ENCODE results near the gene TRIM36. TPM values are rescaled to one million over a fixed set of nuclear protein-coding genes. Genes with fewer than 3 reads are reported as not detected.

Gene TRIM36
- total and polyA plus RNA-seq, 2 of the 8 experiments (the other 6 are each of a cell fraction or from before 2014, with no cell fraction given): 8.5 to 14.1 TPM

DNA sequence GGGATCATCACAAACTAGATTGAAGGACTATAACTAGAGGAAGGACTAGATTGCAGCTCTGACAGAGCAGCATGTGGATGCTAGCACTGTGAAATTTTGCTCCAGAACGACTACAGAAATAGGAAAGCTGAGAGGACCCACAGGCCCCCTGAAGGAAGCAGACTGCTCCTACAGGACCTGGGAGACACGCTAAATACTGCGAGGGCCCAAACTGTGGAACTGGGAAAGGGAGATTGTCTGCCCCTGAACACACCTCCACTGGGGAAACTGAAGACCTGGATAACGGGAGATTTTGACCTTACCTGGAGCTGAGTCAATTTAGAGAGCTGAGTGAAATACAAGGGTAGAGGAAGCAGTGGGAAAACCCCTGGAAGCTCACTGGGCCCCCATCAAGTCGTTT lies 19.2 kb downstream of the TRIM36 start:
- Histone ChIP-seq H3K9ac (replicated peaks in 1 of 4; ENCODE audit: extremely low read depth in 1 of 4, low read depth in 3 of 4, low read length in 3 of 4) (no peak overlapping the region), H2BK120ac (replicated peaks; ENCODE audit: low read depth, low read length) (no peak overlapping the region), H3K18ac (ENCODE audit: extremely low read depth, low read length) (no peak overlapping the region), H4K5ac (ENCODE audit: insufficient read length, low read depth, low read length) (no peak overlapping the region), H3K56ac (replicated peaks; ENCODE audit: insufficient read length, low read depth, low read length) (no peak overlapping the region), H2BK15ac (ENCODE audit: low read length) (no peak overlapping the region), H2BK12ac (ENCODE audit: low read depth, low read length) (no peak overlapping the region), H3K14ac (ENCODE audit: insufficient read length) (no peak overlapping the region), H3K36me3 (ENCODE audit: control insufficient read depth in 2 of 4, insufficient read depth in 4 of 4, low read length in 3 of 4) (no peaks in the 10 kb centered on the region; a peak in 1 of 8 replicates), H2BK20ac (ENCODE audit: low read length) (no peak overlapping the region), H3K4ac (replicated peaks; ENCODE audit: insufficient read length, low read depth, low read length) (no peak overlapping the region), H4K20me1 (replicated peaks in 1 of 2; ENCODE audit: control insufficient read depth in 1 of 2, insufficient read depth in 2 of 2, low read length in 2 of 2) (peaks cover 0 to 3% of the 10 kb centered on the region in 2 experiments), H3K4me3 (ENCODE audit: extremely low read depth in 1 of 4, insufficient read depth in 2 of 4, low read depth in 3 of 4, low read length in 4 of 4) (no peak overlapping the region), H2BK5ac (ENCODE audit: low read depth, low read length) (no peak overlapping the region), H4K91ac (replicated peaks; ENCODE audit: insufficient read length, low read length) (no peak overlapping the region), H3K27ac (ENCODE audit: low read depth, low read length) (no peak overlapping the region), H3K23ac (ENCODE audit: insufficient read length) (no peak overlapping the region), H2AK5ac (ENCODE audit: low read depth, low read length) (no peak overlapping the region), H3K23me2 (ENCODE audit: low read depth, low read length) (no peaks in the 10 kb centered on the region), H3K9me3 (ENCODE audit: insufficient read depth in 2 of 2, low read depth in 1 of 2, low read length in 1 of 2) (0 out of 4 replicates have a peak, but pooled peaks cover 0 to 2% of the 10 kb centered on the region in 2 experiments), H2AFZ (ENCODE audit: low read length) (no peak overlapping the region), H3K4me1 (replicated peaks in 1 of 4; ENCODE audit: control insufficient read depth in 3 of 4, insufficient read depth in 4 of 4, low read length in 3 of 4) (peaks cover 0 to 3% (median 1%) of the 10 kb centered on the region in 4 experiments; a peak in 3 of 7 replicates), H3K4me2 (ENCODE audit: insufficient read depth in 1 of 2, low read depth in 2 of 2, low read length in 2 of 2) (no peak overlapping the region), H4K8ac (ENCODE audit: extremely low read depth, insufficient read depth, low read length) (no peak overlapping the region), H3K79me2 (ENCODE audit: control insufficient read depth in 1 of 2, insufficient read depth in 2 of 2, low read length in 2 of 2) (0 out of 4 replicates have a peak, but pooled peaks cover 0 to under 1% of the 10 kb centered on the region in 2 experiments), H3K79me1 (ENCODE audit: low read depth, low read length) (no peaks in the 10 kb centered on the region), H3K27me3 (replicated peaks in 1 of 4; ENCODE audit: control insufficient read depth in 3 of 4, extremely low read depth in 1 of 4, insufficient read depth in 3 of 4, low read length in 3 of 4) (no peaks in the 10 kb centered on the region)
- POLR2A ChIA-PET (ENCODE audit: partially characterized antibody): interaction anchor here (0.6 to 1.6 kb wide), 4 partner anchors 16 to 75 kb away, joined by 3 read pairs; no protein-coding TSS in a partner anchor
- CTCF ChIA-PET (ENCODE audit: partially characterized antibody): interaction anchor here (0.6 to 3.2 kb wide), 14 partner anchors 8 to 161 kb away, joined by 3 to 12 read pairs (median 4); no protein-coding TSS in a partner anchor
- 94% methylated on average over 5 of the region's 5 CpGs; no CpG with 5 or more reads in 1 of the 2 experiments for WGBS, 2 experiments (ENCODE audit: extremely low coverage in 1 of 2, insufficient coverage in 1 of 2, insufficient read length in 1 of 2, insufficient replicate concordance in 2 of 2, low coverage in 1 of 2, low lambda C conversion rate in 2 of 2, missing lambda C conversion rate in 1 of 2)
- FAIRE-seq (no peak), DNase-seq (ENCODE audit: low read depth in 1 of 2, low spot score in 2 of 2) (no peak)
